ENCODE results near the gene ZBTB45. TPM values are rescaled to one million over a fixed set of nuclear protein-coding genes. Genes with fewer than 3 reads are reported as not detected.
A peak's percentile ranks its signal among the peaks of the same experiment; 100 is the strongest.
"Not testable (repeated sequence)": the region's sequence is repeated elsewhere in the genome, so short reads cannot be mapped to it uniquely, and the experiment has no call there.

ZBTB45 gene
- total RNA-seq, 1 experiment from 2014 or later = 4.9 TPM

DNA sequence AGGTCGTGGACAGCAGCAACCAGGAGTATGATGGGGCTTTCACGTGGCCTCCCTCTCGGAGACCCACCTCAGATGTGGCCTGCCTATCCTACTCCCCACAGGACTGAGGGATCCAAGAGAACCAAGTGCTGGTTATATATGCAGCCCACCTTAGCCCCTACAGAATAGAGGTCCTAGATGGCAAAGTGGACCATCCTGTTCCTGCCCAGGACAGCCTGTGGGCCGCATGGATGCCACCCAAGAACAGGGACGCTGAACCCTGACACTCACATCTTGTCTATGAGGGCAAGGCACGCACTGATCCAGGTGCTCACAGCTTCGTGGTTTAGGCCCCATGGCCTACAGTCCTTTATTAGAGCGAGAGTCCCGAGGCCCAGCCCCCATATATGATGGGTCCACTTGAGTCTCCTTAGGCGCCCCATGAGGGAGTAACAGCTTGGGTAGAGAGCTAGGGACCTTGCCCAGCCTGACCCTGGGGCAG, 6.4 kb downstream of the ZBTB45 start:
- DNase-seq (ENCODE audit: extremely low read depth, low read depth) = no peak

DNA sequence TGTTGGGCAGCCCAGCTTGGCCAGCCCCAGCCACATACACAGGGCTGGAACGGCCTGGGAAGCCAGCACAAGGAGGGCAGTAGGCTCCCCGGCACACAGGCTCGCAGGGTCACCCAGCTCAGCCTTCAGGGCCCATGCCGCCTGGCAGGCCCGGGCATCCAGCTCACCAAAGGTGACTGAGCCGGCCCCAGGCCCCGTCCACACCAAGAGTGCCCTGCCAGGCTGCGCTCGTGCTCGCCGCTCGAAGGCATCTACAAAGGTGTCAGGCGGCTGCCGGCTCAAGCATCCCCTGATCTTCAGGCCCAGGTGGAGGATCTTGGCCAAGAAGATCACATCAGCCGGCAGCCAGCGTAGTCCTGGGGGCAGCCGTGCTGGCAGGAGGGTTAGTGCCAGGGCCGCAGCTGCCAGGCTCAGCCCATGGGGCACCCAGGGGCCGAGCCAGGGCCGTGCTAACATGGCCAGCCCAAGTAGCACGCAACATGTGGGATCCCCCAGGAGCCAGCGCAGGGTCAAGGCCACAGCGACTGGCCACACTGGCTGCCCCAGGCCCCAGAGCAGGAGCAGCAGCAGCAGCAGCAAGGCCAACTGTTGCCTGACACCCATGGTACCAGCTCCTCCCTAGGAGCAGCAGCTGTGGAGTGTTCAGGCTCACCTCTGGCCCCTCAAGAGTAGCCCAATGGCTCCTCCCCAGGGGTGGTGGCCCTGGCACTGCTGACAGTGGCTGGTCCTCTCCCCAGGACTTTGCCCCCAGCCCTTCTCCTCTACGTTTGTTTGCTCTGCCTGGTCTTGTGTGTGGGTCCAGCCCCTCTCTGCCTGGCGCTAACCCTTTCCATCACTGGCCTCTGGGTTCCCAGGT, 8.0 kb downstream of the ZBTB45 start, which contains the start of gene SLC27A5:
SLC27A5 (minus strand) TSS at position 640 of the 856 bp plus-strand sequence; CDS start at position 603, 37 bp downstream.
- DNase-seq (ENCODE audit: extremely low read depth, low read depth) = no peak

DNA sequence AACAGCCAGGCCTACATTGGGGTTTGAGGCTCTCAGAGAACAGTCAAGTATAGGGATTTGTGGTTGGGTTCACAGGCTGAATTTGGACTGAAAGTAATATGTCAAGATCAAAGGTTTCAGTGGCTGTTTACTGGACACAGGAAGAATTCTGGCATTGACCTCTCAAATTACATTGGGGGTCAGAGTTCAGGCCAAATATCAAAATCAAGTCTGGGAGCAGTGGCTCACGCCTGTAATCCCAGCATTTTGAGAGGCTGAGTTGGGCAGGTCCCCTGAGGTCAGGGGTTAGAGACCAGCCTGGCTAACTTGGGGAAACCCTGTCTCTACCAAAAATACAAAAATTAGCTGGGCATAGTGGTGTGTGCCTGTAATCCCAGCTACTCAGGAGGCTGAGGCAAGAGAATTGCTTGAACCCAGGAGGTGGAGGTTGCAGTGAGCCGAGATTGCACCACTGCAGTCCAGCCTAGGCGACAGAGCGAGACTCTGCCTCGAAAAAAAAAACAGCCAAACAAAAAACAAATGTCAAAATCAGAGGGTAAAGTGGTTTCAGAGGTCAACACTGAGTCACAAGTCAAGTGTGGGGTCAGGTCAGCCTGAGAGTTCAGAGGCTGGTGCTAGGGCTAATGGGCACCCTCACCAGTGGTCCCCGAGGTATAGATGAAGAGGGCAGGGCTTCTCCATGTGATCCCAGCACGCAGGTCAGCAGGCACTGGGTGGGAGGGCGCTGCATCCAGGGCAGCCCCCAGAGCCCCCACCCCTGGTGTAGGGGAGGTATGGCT, 9.3 kb downstream of the ZBTB45 start:
- no peak for DNase-seq (ENCODE audit: extremely low read depth, low read depth)

DNA sequence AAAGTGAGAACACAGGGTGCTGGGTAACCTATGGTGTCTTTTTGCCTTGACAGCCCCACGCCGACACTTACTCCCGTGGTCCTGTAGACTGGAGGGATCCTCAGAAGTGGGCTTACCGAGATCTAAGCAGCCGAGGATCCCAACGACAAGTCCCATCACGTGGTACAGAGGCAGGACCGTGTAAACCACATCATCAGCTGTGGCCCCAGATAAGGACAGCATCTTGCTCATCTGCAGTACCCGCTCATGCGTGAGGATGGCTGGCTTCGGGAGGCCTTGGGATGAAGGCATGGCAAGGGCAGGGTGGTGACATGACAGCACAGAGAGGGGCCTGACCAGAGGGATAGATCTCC, 9.9 kb downstream of the ZBTB45 start:
- no peak for DNase-seq (ENCODE audit: extremely low read depth, low read depth)

DNA sequence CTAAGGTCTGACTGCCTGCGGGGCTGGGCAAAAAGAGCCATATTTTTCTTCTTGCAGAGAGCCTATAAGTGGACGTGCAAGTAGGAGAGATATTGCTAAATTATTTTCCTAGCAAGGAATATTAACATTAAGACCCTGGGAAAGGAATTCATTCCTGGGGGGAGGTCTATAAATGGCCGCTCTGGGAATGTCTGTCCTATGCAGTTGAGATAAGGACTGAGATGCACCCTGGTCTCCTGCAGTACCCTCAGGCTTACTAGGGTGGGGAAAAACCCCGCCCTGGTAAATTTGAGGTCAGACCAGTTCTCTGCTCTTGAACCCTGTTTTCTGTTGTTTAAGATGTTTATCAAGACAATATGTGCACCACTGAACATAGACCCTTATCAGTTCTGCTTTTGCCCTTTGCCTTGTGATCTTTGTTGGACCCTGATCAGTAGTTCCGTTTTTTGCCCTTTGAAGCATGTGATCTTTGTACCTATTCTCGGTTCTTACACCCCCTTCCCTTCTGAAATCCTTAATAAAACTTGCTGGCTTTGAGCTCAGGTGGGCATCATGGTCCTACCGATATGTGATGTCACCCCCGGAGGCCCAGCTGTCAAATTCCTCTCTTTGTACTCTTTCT, 11.9 kb downstream of the ZBTB45 start:
- DNase-seq (ENCODE audit: extremely low read depth, low read depth) = not testable (repeated sequence)

DNA sequence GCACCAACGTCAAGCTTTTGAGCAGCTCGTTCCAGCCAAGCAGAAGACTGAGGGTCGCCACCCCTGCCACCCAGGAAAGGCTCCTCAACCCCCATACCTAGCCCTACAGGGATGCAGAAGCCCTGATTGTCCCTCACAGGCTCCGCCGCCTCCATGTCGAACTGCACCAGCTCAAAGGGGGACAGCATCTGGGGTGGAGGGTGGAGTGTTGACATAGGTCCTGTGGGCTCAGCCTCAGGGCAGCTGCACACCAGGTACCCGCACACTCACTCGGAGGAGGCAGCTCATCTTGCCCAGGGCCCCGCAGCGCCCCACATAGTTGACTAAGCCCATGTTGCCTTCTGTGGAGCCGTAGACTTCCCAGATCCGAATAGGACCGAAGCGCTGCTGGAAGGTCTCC, 19.4 kb downstream of the ZBTB45 start:
- DNase-seq (ENCODE audit: extremely low read depth, low read depth) = no peak

DNA sequence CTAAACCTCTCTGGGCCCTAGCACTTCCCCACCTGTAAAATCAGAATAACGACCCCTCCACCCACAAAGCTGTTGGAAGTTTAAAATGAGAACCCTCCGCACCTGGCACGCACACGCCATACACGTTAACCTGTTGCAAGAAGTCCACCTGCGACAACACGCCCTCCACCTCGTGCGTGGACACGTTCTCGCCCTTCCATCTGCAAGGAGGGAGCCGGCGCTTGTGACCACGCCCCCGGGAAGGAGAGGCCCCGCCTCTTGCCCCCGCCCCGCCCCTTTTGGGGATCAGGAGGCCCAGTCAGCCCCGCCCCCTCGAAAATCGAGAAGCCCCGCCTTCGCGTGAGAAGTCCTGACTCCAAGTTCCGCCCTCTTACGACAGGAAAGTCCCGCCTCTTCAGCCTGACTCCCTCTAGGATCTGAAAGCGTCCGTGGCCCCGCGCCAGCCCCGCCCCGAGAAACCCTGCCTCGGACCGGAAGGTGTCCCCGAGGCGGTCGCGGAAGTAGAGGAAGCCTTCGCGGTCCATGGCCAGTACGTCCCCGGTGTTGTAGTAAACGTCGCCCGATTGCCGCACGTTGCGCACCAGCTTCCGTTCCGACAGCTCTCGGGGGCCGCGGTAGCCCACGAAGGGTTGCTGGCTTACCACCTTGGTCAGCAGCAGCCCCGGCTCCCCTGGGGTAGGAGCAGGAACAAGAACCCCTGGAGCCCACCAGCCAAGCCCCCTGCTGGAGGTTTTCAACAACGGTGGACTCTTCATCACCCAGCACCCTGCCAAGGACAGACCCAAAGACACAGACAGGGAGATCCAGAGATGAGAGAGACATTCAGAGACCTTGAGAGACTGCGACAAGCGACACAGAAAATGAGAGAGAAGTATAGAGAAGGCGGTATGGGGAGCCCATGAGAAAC, 20.3 kb downstream of the ZBTB45 start:
- peak; percentile 98 for DNase-seq (ENCODE audit: extremely low read depth, low read depth)

DNA sequence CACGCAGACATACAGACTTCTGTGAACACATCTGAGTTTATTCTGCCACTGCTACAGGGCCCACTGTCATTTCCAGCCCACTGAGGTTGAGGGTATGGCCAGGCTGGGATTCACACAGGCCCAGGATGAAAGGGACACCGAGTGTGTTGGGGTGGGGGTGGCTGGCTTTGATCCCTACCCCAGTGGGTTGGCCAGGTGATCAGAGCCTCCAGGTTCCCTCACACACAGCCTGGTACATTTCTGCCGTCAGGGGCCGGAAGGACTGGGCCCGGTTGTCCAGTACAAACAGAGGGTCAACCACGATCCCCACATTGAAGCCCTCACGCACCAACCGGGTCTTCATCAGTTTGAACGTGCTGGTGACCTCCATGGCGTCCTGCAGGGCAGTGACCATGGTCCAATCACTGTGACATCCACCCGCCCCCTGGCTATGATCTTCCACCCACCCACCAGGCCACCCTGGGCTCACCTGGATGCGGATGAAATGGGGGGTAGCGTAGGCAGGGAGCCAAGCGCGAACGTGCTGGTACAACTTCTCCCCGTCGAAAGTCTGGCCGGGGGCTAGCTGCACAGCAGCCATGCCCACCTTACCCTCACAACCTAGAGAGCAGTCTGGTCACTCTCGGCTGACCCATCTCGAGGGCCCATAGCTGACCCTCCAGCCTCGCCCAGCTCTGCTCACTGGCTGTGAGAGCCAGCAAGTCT, 21.1 kb downstream of the ZBTB45 start:
- no peak for DNase-seq (ENCODE audit: extremely low read depth, low read depth)

DNA sequence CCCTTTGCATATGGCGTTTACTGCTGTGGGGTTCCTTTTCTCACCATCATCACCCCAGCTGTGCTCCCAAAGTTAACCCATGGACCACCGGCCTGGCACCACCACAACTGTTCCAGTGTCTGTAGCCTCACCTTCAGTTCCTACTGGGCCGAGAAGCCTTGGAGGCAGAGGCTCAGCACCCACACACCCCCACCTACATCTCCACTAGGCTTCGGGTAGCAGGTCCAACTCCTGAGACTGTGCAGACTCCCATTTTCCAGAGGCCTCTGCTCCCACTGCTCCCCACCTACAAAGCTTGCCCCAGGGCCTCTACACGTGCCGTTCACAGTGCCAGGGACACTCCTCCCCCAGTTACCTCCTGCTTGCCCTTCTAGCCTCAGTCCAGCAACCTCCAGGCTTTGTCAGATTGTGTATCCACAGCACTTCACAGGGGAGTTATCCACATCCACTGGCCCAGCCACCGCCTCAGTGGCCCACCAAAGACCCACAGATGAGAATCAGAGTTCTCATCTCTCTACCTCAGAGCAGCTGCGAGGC, 21.9 kb downstream of the ZBTB45 start:
- DNase-seq (ENCODE audit: extremely low read depth, low read depth) = no peak

DNA sequence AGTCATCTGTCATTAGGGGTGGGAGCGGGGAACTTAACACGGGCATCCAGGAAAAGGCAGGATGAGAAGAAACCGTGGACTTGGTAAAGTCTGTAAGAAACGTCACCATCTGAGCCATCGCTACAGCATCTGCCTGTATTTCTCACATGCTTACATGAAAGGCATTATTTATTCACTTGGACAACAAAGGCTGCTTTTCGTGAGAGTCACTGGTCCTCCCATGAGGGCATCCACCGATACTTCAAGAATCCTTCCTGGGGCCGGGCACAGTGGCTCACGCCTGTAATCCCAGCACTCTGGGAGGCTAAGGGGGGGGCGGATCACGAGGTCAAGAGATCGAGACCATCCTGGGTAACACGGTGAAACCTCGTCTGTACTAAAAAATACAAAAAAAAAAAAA, 27.3 kb downstream of the ZBTB45 start:
- no peak for DNase-seq (ENCODE audit: extremely low read depth, low read depth)

DNA sequence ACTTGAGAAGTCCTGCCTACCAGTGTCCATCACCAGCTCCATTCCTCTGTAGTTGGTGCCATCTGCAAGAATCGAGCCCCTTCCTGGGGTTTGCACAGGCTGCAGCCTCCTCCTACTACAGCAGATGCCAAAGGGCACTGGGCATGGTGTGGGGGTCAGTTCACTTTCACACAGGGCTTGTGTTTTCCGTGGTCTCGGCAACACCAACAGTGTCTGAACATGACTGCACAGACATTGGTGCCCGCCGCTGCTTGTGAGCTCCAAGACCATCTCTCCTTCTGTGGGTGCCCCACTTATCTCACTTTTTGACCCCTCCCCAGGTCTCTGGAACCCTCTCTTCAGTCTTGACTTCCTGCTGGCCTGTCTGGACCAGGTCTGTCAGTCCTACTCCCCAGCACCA, 28.2 kb downstream of the ZBTB45 start:
- DNase-seq (ENCODE audit: extremely low read depth, low read depth) = no peak

DNA sequence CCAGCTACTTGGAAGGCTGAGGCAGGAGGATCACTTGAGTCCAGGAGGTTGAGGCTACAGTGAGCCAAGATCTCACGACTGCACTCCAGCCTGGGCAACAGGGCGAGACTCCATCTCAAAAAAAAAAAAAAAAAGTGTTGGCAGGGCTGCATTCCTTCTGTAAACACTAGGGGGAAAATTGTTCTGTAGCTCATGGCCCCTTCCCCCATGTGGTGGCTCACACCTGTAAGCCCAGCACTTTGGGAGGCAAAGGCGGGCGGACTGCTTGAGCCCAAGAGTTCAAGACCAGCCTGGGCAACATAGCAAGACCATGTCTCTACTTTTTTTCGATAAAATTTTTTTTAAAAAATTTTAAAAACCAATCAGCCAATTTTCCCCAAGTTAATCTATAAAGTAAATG, 35.3 kb downstream of the ZBTB45 start:
- not testable (repeated sequence) for DNase-seq (ENCODE audit: extremely low read depth, low read depth)

DNA sequence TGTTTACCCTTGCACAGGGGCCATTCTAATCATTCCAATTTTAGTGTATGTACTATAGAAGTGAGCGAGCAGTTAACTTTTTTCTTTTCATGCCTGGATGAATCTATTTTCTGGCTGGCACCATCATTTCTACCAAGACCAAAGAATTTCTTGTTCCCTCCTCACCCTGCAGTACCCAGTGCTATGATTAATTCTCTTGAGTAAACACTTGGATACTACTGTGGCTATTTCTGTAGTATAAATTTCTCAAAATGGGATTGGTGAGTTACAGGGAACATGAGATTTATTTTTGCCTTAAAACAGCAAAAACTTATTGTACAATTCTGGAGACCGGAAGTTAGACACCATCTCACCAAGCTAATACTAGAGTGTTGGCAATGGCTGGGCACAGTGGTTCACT, 35.8 kb downstream of the ZBTB45 start:
- DNase-seq (ENCODE audit: extremely low read depth, low read depth) = no peak

DNA sequence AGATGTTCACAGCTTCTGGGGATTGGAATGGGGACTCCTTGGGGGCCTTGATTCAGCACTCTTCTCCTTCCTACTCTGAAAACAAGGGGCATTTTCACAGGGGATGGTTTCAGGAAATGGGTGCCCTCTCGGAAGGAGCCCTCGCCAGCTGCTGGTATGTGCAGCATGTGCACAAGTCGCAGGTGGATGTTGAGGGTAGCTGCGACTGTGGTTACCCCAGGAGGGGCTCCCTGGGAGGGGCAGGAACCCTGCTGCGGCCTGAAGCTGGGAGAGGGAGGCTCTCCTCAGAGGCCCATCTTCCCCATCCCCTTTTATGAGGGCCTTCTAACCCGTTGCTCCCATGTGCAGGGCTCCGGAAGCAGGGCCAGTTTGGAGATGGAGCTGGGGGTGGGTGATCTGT, 37.2 kb downstream of the ZBTB45 start:
- no peak for DNase-seq (ENCODE audit: extremely low read depth, low read depth)

DNA sequence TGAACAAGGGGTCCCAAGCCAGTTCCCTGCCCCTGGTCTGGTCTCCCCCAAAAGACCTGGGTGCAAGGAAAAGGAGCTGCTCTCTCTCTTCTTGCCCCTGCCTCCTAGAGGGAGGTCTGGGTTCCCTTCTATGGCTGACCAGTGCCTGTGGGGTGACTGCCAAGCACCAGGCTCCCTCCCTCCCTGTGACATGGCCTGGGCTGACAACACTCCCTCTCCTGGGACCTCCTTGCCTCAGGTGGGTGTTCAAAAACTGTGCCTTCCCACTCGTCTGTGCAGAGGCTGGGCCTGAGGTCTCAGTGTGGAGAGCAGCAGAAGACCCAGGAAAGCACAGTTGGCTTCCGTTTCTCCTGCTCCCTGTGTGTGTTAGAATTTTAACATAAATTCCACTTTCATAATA, 38.8 kb downstream of the ZBTB45 start:
- no peak for DNase-seq (ENCODE audit: extremely low read depth, low read depth)

DNA sequence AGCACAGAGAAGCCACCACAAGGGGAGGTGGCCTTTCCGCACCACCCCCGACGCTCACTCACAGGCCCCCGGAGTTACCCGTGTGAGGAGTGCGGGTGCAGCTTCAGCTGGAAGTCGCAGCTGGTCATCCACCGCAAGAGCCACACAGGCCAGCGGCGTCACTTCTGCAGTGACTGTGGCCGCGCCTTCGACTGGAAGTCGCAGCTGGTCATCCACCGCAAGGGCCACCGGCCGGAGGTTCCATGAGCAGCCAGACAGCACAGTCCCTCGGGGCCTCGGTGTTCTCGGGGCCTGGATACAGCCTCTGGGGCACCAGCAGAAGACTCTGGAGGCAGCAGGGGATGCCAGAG, 39.2 kb downstream of the ZBTB45 start:
- no peak for DNase-seq (ENCODE audit: extremely low read depth, low read depth)

DNA sequence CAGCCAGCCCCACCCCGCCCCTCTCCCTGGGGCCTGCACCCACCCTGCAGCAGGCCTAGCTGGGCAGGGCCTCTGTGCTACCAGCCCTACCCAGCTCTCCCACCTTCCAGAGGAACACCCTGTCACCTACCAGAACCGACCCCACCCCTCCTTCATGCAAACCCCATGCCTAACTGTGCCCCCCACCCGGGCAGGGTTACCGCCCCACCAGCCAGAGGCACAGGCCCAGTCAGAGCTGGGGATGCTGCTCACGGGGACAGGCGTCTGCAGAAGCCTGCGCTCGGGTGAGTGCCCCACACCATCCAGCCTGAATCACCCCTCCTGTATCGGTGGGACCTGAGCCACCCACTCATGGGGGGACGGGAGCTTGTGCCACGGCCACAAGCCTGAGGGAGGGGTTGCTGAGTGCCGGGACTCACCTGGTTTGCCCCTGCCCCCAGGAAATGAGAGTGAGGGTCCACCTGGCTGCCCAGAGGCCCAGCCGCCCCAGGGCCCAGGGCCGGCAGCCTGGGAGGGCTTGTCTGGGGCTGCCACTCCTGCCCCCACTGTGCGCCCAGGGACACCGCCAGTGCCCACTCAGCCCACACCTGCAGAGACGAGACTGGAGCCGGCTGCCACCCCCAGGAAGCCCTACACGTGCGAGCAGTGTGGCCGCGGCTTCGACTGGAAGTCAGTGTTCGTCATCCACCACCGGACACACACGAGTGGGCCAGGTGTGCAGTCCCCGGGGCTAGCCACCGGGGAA, 39.7 kb downstream of the ZBTB45 start:
- no peak for DNase-seq (ENCODE audit: extremely low read depth, low read depth)

DNA sequence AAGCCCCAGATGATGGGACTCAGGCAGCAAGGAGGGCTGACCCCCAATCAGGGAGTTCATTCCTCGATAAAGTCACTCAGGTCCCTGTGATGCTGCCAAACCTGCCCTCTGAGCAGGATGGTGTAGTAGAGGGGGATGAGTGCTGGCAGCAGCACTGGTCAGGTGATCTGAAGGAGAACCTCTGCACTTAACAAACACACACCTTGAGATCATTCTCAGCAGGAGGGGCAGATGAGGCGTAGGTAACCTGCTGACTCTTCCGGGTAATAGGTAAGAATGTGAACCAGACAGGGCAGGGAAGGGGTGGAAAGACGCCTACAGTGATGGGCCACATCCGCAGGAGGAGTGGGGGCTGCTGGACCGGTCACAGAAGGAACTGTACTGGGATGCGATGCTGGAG, 40.3 kb downstream of the ZBTB45 start:
- no peak for DNase-seq (ENCODE audit: extremely low read depth, low read depth)

DNA sequence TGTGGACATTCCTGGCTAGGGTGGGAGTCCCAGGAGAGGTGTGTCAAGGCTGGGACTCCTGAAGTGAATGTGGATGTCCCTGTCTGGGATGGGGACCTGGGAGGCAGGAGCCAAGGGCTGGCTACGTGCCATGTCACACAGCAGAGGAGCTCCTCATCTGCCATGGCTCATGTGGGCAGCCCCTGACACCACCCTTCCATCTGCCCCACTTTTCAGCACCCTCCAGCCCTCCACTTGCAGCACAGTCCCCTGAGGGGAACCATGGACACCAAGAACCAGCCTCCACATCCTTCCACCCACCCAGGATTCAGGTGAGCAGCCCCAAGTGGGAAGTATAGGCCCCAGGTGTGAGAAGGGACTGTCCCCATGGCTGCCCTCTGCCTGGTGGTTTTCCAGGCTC, 41.7 kb downstream of the ZBTB45 start:
- DNase-seq (ENCODE audit: extremely low read depth, low read depth) = no peak
